GM10847 (cell line): ENCODE measurements around the gene PPM1B.

Experiments used
- POLR2A ChIP-seq: IDR thresholded peaks from 2 replicates; pipeline ENCODE4 v1.6.1; 2011; ENCODE audit not compliant: insufficient read length; ENCODE audit errors: extremely low read depth

PPM1B gene

DNA sequence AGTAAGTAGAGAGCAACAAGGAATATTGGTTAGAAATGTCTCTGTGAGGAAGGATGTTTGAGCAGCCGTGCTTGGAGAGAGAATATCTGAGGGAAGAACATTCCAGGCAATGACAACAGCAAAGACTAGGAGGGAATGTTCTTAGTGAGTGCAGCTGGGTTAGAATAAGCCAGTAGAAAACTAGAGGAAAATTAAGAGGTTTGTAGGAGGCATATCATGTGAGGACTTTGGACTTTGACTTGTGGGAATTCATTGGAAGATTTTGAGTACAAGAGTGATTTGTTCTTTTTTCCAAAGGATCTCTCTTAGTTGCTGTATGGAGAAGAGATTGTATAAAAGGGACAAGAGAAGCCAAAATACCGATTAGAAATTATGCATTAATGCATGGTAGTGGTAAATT, 47.2 kb downstream of the PPM1B start:
- TF ChIP-seq POLR2A, result no peak

DNA sequence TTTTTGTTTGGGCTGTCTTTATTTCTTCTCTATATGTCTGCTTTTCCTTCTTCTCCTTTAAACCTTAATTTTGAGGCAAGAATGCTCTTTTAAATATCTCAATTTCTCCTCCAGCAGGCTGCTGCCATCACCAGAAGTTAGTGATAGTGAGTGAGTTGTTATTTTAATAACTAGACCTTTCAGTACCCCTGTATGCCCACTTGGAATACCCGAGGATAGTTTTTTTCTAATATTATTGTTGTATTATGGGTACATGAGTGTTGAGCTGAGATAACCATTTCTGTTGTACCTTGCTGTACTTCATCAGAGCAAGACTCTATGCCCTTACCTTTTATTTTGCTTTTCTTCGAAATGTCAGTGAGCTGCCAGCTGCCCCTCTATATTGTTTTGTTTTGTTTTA, 50.1 kb downstream of the PPM1B start:
- TF ChIP-seq POLR2A, result no peak

DNA sequence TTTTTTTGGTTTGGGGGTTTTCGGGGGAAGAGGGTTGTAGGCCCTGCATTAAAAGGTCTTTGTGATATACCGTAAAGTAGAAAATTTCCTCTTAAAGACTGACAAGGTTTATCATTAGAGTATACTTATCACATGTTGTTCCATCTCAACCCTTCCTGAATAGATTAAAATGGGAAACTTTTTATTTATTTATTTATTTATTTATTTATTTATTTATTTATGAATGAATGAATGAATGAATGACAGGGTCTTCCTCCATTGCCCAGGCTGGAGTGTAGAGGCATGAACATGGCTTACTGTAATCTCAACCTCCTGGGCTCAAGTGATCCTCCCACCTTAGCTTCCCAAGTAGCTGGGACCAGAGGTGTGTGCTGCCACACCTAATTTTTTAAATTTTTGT, 58.1 kb downstream of the PPM1B start:
- no peak for TF ChIP-seq POLR2A

DNA sequence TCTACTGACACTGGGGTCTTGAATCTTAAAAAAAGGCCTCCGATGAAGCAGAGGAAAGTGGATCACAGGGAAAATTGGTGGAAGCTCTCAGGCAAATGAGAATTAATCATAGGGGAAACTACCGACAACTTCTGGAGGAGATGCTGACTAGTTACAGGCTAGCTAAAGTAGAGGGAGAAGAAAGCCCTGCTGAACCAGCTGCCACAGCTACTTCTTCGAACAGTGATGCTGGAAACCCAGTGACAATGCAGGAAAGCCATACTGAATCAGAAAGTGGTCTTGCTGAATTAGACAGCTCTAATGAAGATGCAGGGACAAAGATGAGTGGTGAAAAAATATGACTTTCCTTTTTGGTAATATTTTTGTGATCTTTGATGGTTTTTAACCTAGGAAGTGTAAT, 61.7 kb downstream of the PPM1B start:
- TF ChIP-seq POLR2A, result no peak

DNA sequence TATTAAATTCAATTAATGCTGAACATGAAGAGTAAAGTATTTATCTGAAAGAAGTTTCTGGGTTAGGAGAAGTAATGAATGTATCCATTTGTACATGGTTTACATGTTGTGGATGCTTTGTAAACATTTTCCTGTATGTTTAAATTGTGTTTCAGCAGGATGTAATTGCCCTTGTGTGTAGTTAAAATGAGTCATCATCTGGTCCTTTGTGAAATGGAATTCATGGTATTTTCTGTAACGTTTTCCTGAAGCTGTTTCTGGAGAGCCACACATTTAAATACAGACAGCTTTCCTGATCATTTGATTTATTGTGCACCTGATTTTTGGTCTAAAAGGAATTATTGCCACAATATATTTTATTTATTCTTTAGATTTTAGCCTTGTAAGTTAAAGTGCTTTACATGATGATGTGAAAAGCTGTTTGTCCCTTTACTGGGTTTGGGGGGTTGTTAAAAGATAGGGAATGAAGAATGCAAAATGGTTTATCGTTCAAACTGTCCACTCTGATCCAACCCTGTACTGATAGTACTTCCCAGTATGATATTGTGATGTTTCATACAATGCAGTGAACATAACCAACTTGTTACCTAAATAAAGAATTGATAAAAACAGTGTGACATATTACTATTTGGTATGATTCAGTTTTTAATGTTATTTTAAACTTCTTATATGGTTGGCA, 64.9 kb downstream of the PPM1B start:
- no peak for TF ChIP-seq POLR2A

DNA sequence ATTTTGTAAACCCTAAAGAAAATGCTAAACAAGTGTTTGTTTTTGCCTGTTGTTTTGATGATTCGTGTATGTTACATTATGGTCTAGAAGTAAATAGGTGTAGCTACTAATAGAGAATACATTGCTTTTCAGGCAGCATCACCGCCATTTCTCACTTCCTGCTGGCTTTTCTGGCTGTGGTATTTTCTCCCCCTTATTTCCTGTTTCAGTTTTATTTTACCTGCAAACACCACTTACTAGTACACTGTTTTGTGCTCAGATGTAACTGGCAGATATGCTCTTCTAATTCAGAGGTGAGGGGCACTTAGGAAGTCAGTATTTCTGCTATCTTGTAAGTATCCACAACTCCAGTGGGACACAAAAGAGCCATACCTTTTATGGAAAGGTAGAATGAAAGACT, 68.5 kb downstream of the PPM1B start:
- TF ChIP-seq POLR2A, result no peak

DNA sequence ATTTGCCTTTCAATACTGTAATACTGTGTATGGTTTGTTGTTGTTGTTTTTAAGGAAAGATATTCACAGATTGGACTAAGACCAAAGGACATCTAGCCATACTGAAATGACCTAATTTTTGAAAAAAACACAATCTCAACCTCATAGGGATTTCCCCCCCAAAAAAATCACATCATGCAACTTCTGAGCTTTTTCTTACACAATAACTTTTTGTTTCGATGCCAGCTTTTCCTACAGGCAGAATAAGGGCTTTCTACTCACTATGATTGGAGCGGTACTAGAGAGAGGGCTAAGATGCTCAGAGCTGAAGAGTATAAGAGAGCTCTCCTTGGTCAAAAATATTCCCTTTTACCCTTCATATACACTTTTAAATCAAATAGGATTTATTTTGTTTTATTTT, 74.2 kb downstream of the PPM1B start:
- no peak for TF ChIP-seq POLR2A

DNA sequence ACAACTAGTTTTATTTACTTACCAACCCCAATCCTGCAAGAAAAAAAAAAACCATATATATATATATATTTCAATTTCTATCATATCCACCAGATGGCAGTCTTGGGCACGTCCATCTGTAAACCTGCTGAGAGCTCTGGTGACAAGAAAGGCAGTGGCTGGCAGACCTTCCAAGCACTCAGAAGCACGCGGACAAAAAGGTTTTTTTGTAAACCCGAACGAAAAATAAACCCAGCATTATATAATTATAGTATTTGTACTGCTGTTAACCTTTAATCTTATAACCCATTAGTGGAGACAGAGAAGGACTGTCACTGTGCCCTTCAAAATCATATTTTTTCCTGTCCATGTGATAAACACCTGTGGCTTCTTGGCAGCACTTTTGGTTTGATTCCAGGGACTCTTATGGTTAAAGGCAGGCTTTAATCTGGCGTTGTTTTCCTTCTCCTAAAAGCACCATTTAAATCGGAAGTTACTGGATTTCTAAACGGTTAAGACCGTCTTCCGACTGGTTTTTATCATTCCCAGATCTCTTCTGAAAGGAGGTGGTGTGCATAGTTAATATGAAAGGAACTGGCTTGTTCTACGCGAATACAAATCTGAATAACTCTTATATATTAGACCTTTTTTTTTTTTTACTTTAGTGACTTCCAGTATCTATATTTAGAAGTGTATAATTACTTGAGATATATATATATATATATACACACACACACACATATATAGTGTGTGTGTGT, 75.6 kb downstream of the PPM1B start:
- TF ChIP-seq POLR2A, result no peak

DNA sequence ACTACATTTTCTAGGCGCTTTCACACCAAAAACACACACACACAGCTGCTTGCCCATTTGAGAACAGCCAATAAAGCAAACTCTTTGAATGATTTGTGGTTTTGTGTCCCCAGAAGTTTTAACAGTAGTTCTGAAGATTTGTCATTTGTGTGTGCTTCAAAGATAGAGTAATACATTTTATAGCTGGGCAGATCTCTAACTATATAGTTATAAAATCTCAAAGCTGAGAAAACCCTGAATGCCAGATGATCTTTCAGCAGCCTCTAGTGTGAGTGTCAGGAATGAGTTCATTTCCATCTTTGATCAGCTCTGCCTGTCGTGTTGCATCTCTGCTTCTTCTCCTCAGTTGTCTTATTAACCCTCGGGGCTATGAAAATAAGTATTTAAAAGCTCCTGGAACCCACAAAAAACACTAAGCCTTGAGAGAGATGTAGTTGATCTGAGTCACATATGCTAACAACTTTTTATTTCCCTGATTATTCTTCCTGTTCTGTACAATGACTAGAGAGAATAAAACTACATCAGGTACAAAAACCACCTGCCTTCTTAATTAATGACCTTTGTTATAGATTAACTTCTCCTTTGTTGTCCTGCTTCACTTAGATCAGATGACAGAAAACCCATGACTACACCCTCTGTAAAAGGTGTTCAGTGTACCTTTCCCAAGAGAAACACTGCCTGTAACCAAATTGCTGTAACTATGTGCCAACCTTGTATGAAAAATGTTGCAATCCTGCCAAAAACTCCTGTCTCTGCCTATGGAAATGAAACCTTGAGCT, 76.6 kb downstream of the PPM1B start:
- no peak for TF ChIP-seq POLR2A

DNA sequence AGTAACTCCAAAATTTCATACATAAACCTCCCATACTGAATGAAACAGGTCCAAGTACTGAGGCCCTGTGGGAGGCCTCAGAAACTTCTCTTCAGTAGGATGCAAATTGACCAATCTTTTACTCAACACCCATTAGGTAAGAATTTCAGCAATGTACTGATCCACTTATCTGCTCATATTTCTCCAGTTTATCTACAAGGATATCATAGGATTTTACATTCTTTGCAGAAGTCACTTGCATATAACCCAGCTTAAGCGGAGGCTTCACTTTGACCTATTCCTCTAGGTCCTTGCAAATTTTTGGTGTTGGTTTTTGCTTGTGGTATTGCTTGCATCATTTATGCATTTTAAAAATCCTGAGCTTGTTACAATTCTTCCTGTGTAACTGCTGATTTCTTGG, 77.8 kb downstream of the PPM1B start:
- TF ChIP-seq POLR2A, result no peak

DNA sequence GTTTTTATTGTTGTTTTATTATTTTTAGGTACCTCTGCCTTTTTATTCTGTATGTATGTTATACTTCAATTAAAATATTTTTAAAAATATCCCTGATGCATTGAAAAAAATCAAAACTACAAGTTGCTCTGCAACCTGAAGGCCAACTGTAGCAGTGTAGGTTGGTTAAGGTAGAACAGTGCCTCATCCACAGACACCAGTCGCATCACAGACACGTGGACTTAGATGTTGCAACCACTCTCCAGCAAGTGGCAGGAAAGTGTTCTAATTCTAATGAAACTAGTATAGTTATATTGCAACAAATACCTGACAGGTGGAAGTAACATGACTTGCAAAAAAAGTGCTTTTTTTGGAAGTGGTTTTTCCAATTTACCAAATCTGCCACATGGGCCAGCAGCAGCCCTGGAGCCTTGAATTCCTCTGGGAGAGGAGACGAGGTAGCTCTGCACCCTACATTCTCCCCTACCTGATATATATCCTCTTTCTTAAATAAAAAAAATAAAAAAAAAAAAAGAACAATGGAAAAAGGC, 78.2 kb downstream of the PPM1B start:
- no peak for TF ChIP-seq POLR2A

DNA sequence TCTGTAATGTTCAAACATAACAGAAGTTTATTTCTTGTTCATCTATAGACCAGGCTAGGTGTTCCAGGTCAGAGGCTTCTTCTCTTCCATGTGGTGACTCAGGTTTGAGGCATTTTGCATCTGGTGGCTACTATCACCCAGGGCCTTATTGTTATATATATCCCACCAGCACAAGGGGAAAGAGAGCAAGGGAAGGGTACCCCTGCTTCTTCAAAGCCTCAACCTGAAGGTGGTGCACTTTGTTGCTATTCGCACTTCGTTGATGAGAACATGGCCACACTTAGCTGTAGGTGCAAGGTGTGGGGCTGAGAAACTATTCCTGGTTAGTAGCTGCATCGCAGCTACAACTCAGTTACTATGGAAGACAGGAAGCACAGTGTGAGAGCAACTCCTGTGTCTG, 79.2 kb downstream of the PPM1B start:
- TF ChIP-seq POLR2A, result no peak

DNA sequence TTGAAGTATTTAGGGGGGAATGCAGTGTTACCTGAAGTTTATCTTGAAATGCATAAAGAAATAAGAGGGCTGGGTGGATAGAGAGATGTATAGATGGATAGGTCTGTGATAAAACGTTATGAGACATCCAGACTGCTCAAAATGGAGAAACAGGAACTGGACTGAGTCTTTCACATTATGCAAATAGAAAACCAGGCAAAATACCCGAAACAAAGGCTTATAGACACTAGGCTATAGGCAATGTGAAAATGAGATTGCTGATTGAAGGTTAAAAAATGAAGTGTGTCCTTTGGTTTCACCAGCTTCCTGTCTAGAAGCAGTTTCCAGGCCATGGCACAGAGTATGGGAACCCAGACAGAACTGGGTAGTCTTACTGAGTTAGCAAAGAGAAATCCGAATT, 81.7 kb downstream of the PPM1B start:
- TF ChIP-seq POLR2A, result no peak

DNA sequence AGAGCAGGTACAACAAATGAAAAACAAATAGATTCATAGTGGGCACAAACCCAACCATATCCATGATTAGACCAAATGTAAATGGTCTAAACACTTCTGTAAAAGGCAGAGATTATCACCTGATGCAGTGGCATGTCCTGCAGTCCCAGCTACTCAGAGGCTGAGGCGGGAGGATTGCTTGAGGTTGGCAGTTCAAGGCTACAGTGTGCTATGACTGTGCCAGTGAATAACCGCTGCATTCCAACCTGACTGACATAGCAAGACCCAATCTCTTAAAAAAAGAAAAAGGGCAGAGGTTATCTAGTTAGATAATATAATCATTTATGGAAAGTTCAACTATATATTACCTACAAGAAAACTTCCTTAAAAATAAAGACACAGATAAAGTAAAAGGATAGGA, 85.3 kb downstream of the PPM1B start:
- no peak for TF ChIP-seq POLR2A

DNA sequence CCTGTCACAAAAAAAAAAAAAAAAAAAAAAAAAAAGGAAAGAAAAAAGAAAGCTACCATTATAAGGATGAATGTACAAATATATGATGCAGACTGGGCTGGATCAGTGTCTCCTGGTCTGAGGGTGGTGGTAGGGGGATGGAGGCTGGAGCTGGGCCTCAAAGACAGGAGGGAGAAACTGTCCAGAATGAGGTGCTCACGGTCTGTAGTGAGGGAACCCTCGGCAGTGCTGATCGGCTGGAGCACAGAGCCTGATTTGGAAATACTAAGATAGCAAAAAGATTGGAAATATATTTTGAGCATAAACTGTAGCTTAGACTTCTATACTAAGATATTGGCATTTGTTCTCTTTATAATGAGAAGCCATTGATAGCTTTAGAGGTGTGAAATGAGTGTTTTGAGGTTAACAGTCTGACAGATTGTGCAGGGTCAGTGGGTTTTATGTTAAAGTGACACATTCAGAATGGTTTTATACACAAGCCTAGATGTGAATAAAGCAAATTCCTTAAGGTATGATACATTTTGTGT, 98.7 kb downstream of the PPM1B start:
- no peak for TF ChIP-seq POLR2A

DNA sequence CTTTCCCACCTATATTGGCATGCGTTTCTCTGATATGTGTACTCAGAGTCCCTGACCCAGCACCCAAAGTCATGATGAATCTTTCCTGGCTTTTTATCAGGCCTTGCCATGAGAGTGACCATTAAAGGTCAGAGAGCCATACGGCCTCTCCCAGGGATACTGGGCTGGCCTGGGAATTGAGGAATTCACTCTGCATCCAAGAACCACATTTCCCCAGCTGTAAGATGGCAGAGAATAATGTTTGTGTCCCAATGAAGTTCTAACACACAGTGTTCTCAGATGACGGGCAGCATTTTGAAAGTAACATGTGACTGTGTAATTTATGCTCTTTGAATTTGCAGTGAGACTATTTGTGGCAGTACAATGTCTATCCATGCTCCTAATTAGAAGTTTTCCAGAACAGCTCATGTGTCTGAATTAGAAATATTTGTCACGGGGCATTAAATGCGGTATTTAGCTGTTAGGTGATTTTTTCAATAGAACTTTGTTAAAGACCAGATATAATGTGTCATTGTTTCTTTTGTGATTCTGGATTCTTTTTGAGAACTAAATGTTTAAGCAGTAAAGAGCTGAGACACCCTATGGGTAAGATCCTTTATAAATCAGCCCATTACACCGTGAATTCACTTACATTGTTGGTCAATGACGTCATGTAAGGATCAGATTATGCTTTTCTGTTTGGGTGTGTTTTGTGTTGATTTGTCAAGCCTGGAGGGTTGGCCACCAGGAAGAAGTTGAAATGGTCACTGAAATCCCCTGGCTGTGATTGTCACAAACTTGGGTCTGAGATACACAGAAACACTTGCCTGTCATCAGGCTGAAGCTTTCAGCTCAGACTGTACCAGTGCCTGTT, 99.3 kb downstream of the PPM1B start:
- no peak for TF ChIP-seq POLR2A
